Suppressor macrophage treated with lipopolysaccharide for 4 hours (primary cell): ENCODE data around the gene ART4.
A peak's percentile ranks its signal among the peaks of the same experiment; 100 is the strongest.

Source experiments
- DNase-seq: peaks from one replicate; pipeline ENCODE4 v3.0.0-alpha.2; 2020

Gene ART4

DNA sequence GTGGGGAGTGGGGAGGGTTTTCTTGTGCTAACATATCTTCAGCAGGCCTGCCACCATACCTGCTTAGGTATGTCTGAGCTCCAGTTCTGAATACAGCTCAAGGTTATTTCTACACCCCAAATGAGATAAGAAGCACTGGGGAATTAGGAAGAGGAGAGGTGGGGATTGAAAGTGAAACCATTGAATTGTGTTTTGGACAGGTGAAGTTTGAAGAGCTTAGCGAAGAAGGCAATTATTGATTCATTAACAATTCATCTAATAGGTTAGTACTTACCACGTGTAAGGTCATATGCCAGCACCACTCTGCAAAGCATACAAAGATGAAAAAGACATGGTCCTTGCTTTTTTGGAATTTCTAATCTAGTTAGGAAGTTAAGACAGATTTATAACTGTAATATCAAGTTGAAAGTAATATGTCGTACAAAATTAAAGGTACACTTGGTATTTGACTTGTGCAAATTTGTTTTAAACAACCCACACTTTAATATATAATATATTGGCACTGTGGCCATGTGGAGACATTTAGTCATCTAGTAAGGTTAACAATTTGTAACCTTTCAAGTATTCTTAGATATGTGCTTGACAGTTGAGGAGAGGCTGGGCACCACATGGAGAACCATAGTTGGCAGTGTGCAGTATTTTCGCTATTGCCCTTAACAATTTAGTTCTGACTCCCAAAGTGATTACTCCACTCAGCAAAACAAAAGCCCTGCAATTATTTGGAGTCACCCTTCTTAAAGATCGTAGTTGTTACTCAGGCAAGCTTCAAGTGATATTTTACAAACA lies 33.0 kb downstream of the ART4 start:
- DNase-seq, result no peak

DNA sequence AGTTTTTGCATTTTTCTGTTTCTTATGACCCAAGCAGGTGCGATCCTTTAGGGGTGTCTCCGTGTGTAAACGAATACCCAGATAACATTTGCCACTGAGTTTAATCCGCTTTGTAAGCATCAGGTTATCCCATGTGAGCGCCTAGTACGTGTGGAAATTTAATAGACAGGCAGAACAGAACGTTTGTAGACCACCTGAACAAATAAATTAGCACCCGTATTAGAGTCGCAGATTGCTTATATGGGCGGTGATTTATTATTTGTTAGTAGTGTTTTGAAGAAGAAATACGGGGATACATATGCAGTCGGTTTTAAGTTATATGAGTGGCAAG lies 39.5 kb downstream of the ART4 start:
- peak; percentile 5 for DNase-seq

DNA sequence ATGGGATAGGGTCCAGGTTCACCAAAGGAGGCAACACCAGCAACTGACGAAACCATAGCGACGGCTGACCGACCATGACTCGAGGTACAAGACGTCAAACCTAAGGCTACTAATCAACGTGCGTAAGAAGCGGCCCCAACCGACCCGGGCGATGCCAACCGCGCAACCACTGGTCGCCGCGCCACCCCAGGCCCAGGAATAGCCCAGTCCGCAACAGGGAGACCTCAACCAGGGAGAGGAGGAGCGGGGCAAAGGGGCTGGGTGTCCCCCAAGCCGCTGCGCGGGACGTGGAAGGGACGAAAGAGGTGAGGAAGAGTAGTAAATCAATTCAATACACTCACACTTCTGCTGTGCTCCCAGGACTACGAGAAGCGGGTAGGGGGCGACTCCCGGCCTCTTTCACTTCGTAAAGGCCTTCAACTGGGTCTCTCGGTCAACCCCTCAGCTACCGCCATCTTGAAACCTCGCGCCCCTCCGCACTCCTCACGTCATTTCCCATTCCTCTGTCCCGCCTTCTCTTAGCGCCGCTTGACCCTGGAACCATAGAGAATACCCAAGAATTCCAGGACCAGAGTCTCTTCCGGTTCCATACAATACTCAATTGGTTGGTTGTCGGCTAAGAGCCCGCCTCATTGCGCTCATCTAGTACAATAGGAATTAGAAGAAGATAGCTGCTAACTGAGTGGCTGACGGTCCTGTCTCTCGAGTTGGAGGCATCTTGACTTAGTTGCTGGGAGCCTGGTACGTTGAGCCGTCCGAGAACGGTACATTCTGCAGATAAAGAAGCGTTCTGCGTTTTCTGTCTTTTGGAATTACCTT lies 40.1 kb downstream of the ART4 start, which contains the start of the genes C12orf60 and WBP11:
C12orf60 (plus strand) TSS at position 660 of the 819 bp plus-strand sequence. CDS start 19,266 bp downstream, outside the sequence.
WBP11 (minus strand) TSS at position 468 of the 819 bp plus-strand sequence. CDS start 2,095 bp downstream, outside the sequence.
- DNase-seq, result peak; percentile 98

DNA sequence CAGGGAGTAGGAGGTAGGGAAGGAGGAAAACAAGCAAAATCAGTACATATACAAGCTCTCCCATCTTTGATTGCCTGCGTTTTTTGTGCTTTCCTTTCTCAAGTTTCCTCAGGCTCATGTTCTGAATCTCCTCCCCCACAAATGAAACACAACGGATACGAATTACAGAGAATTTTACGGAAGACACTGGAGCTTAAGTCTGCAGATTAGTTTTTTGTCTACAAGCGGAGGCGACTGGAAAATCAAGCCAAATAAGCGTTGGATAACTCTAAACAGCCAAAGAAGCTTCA lies 40.7 kb downstream of the ART4 start:
- DNase-seq, result no peak

DNA sequence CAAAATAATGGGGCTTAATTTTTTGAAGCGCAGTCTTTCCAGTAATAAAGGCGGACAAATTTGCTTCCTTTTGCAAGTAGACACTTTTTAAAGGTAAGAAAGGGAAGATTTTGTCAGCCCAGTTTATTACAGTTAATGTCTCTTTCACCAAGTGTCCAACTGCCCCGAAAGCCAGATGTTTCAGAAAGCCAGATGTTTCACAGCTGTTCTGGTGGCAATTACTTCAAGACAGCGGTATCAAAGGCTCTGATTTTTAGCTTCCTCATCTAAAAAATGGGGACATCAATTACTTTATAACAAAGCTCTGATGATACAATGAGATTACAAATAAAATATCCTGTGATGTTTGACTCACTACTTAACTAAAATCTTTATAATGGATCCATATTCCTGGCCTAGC lies 41.1 kb downstream of the ART4 start:
- no peak for DNase-seq

DNA sequence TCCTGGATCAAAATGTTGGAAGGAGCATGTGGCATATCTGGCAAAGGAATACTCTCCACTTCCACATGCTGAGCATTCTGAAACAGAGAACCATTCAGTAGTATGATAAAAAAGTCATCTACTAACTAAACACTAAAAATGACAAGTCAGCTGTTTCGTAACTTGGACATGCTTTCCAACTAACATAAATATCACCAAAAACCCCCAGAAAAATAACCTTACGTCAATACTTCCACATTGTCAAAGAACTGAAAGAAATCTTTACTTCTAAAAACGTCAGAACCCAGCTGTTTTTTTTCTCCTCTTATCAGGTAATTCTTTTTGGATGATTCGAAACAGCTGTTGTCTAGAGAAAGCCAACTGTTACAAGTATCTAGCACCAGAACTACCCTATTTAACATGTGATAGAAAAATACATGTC lies 48.3 kb downstream of the ART4 start:
- peak; percentile 60 for DNase-seq

DNA sequence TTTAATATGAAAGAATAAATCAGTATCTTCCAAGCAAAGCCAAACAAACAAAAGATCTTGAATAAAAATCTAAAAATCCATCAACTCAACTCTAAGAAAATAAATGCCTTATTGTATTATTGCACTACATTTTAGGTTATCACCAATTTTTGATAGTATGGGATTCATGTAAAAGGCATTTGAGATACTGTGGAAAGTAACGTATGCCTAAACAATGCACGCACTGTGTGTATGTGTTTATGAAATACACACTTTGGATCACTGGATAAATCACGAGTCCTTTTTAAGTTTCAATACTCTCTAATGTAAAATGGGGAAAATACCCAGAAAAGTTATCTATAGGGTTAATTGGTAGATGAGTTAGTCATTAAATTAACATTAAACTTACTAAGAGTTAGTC lies 57.8 kb downstream of the ART4 start:
- no peak for DNase-seq

DNA sequence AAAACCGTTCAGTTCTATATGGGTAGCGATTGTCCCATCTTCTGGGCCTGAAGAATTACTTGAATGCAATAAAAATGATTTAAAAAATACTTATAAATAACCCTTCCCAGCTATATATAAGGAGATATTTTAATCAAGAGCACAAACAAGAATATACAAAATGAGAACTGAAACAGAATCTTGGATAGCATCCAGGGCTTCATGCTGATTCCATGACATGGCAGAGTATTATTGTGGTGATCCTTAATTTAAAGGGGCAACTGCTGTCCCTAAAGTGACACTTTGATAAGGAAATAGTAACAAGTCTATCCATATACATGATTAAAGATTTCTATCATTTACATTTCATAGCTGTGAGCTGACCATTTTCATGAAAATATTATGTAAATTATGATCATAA lies 58.9 kb downstream of the ART4 start:
- DNase-seq, result peak; percentile 27

DNA sequence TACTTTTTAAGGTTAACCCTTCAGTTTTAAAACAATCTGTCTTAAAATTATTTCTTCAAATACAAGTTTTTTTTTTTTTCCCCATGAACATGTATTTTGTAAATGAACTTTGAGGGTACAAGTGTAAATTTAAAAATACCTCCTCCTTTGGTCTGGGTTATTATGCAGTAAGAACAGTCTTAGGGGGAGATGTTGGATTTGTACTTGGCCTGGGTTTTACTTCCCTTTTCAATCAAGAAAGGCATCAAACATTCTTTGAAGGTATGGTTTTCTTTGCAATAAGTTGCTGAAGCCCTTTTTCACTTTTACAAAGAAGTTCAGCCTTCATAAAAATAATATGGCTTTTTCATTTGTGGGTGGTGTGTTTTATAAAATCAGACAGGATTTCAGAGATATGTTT lies 60.6 kb downstream of the ART4 start:
- no peak for DNase-seq

DNA sequence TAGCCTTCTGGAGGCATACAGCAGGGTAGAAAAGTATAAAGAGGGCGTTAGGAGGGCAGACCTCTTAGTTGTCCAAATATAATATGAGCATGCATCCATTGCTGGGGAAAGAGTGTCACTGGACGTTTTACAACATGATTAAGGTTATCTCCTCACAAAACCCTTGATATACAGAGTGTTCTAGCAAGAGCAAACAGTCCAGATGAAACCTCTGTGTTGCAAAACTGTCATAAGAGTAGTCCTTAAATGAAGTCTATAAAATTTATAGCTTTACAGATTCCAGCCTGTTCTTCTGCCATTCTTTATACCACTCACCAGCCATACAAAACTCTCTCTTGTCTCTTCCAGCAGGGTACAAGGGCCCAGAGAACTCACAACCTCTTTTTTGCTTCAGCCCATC lies 61.8 kb downstream of the ART4 start:
- no peak for DNase-seq

DNA sequence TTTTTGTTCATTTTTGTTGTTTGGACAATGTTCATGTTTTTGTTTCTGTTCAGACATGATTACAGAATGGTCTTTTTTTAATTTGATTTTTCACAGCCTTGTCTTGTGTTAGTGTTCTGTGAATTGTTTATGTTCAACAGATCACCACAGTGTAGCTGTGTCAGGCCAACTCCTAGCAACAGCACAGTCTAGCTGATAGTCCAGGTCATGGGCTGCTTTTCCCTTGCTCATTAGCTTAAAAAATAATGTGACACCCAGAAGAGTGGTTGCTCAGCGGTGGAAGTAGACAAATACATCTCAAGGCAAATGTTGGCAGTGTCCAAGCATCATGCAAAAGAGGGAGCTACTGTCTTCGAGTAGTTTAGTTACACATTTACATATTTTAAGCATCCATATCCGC lies 62.5 kb downstream of the ART4 start:
- DNase-seq, result no peak

DNA sequence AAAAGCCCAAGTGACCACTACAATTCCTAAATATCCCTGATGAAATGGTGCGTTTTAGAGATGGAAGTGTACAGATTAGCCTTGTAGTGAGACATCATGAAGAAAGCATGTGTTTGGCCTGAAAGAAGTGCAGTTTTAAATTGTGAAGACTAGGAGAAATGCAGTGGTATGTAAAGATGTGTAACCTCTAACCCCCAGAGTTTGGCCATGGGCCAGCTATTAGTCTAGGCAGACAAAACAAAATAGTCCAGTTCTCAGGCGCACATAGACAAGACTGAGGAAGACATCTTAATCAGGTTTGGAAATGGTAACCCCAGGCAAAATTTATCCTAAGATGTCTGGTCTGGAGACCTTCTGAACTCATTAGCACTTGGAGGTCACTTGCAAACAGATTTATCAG lies 63.5 kb downstream of the ART4 start:
- DNase-seq, result no peak

DNA sequence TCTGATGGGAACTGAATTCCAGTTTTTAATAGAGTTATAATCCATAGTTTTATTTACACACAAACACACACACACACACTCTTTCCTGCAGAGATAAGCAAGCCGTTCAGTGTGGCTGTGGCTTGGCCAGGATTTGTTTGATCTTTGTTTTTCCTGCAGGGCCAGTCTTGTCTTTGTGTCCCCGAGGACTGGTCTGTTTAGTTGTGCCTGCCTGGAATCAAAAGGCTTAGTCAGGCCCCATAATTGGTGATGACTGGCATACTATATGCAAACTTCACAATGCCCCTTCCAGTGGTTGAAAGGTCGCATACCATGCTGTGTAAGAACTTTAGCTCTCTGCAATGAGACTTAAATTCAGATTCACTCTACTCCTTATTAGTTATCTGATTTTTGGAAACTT lies 66.1 kb downstream of the ART4 start:
- DNase-seq, result no peak

DNA sequence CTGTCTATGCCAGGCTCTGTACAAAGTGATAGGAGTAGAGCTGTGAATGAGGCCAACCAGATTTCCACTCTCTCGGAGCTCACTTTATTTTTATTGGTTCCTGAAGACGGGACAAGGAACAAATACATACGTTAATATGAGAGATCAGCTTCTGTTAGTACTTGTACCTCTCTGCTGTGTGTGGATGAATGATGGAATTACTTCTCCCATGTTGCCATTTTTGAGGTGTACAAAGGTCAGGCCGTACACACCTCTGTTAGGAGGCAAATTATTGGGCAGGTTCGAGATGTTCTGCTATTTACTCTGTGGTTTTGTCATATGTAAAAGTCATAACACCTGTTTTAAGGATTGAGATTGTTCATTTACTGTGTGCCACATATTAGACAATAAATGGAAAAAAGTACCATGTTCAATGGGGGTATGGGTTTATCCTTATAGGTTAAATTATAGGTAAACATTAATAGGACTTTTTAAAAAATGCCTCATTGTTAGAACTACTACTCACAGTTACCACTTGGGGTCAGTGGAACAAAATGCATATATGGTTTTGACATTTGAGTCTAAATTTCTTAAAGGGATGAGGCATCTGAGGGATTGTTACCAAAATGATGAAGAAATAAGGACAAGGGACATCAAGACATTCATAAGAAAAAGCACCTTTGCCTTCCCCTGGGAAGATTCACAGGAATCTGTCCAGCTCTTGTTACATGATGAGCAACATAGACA lies 66.9 kb downstream of the ART4 start:
- DNase-seq, result no peak

DNA sequence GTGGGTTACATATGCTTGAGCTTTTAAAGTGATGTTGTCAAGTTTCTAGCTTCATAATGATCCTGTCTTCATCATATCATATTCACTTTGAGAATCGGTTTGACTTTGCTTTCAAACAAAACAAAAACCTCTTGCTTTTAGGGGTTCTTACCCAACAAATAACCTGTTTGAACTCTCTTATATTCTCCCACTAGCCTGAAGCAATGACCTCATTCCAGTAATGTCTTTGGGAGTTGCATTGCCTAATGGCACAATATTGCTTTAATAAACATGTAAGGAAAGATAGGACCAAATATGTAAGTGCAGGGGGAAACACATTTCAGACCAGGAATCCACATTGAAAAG lies 67.7 kb downstream of the ART4 start:
- peak; percentile 68 for DNase-seq
